Left colon (tissue), 2 donors: Measurements from ENCODE around the gene NCMAP. TPM values are rescaled to one million over a fixed set of nuclear protein-coding genes. Genes with fewer than 3 reads are reported as not detected.
"Not testable (repeated sequence)": the region's sequence is repeated elsewhere in the genome, so short reads cannot be mapped to it uniquely, and the experiment has no call there.

ENCODE experiments used
- ATAC-seq: fragments of 200-7000 bp; cut with Tn5 transposase; one replicate; pipeline ENCODE4 v1.9.1; 2020; ENCODE audit warnings: mild to moderate bottlenecking, moderate library complexity
- DNase-seq, 2 donors: peaks; one replicate each; pipeline ENCODE4 v3.0.0-alpha.2; 2020
- intact Hi-C, 2 donors: fragments of 100-400 bp; cut with DNase I in 1 of 2; cut with micrococcal nuclease in 1 of 2; formaldehyde crosslinking; loops; one replicate each; pipeline versions ENCODE4 v1.11.2 to v1.14.0; 2022; cut with DNase I, micrococcal nuclease
- long read RNA-seq: library from polyadenylated mRNA; unstranded; transcript quantifications from one replicate; pipeline ENCODE4 v2.0.0, GENCODE V29; 2021
- total RNA-seq, 2 donors: library from RNA; stranded (reverse); fragmentation: NEBNext Ultra II Directional; extraction: Animal tissue kit (Norgen Biotek cat#: 25700); gene quantifications; one replicate each; pipeline ENCODE4 v1.2.1, GENCODE V29; 2021
- donor health status: DM: no; HTN: no; CAD: no.
- donor health status: DM: yes; HTN: yes; CAD: no.

NCMAP gene
- total RNA-seq: 1 to 10 TPM; 1.2 to 2.2 TPM
- long read RNA-seq, partial matches to known transcripts: 0 of 6 reads
- long read RNA-seq, other reads (novel, unspliced or antisense): 3 of 6 reads

GRCh38 chr1:24555591-24556413, at the start of gene NCMAP:
TSS of gene NCMAP (plus strand) at chr1:24556087. CDS start at chr1:24595431, 39,344 bp downstream.
- DNase-seq (peak; percentile 64 to 77), ATAC-seq (peak; percentile 84)
- intact Hi-C loops: no loop called here

GRCh38 chr1:24506691-24507381, 49.1 kb upstream of the NCMAP start:
- DNase-seq (no peak), ATAC-seq (no peak)
- intact Hi-C loops: no loop called here

GRCh38 chr1:24507405-24507804, 48.5 kb upstream of the NCMAP start:
- intact Hi-C loops: no loop called here
- ATAC-seq: no peak
- DNase-seq: no peak

DNA sequence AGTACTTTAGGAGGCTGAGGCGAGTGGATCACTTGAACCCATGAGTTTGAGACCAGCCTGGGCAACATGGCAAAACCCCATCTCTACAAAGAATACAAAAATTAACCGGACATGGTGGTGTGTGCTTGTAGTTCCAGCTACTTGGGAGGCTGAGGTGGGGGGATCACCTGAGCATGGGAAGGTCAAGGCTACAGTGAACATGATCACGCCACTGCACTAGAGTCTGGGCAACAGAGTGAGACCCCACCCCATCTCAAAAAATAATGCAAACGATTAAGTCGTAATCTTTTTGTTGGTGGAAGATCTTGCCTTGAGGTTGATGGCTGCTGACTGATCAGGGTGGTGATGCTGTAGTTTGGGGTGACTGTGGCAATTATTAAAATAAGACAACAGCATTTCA, 47.0 kb upstream of the NCMAP start:
- DNase-seq: no peak
- ATAC-seq: no peak
- intact Hi-C loops: no loop called here

GRCh38 chr1:24513706-24514105, 42.2 kb upstream of the NCMAP start:
- intact Hi-C loops: no loop called here
- ATAC-seq (no peak), DNase-seq (no peak)

- ATAC-seq: no peak
Measured at GRCh38 chr1:24514946-24515345, 40.9 kb upstream of the NCMAP start.

GRCh38 chr1:24515671-24516209, 40.1 kb upstream of the NCMAP start:
- intact Hi-C loops, DNase-seq: not testable (repeated sequence)
- peak; percentile 32 for ATAC-seq

More at GRCh38 chr1:24514946-24515345, 40.9 kb upstream of the NCMAP start:
- no peak for DNase-seq
- intact Hi-C loops: no loop called here

DNA sequence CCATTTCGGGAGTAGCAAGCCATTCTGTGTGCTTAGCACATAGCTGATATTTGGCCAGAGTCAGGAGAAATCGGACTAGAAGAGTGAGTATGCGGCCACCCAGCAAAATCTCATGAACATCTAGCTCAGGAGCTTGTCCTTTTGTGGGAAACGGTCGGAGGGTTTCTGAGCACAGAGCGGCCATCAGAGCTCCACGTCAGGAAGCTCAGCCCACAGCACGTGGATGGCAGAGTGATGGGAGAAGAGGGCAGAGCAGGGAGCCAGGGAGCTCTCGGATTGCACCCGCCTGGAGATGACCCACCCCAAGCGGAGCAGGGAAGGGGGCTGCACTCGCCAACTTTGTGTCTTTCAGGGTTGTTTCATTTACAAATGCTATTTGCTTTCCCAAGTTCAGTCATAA, 39.4 kb upstream of the NCMAP start:
- intact Hi-C loops: no loop called here
- ATAC-seq: no peak
- DNase-seq: no peak

DNA sequence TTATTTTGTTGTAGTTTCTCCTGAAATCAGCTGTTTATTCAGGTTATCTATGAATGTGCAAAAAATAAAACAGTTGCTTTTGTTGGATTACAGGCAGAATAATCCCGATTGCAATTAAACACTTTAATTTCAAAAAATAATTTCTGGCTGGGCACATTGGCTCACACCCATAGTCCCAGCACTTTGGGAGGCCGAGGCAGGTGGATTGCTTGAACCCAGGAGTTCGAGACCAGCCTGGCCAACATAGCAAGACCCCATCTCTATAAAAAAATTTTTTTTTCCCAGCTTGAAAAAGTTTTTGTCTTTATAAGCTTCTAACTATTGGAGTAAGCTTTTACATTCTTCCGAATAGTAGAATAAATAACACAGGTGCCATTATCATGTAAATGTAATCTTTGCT, 38.0 kb upstream of the NCMAP start:
- DNase-seq (no peak), ATAC-seq (no peak)
- intact Hi-C loops: no loop called here

GRCh38 chr1:24520282-24520681, 35.6 kb upstream of the NCMAP start:
- ATAC-seq, intact Hi-C loops, DNase-seq: not testable (repeated sequence)

- DNase-seq (no peak), ATAC-seq (no peak)
- intact Hi-C loops: no loop called here
Measured at GRCh38 chr1:24525606-24526005, 30.3 kb upstream of the NCMAP start.

DNA sequence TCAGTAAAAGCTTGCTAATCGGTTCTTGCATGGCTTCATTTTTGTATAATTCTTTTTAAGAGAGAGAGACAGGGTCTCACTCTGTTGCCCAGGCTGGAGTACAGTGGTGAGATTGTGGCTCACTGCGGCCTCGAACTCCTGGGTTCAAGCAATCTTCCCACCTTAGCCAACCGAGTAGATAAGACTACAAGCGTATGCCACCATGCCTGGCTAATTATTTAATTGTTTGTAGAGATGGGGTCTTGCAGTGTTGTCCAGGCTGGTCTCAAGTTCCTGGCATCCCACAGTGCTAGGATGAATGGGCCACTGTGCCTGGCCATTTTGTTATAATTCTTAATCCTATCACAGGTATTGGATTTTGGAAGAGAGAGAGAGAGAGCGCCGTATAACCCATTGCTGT, 29.8 kb upstream of the NCMAP start:
- DNase-seq (no peak), ATAC-seq (no peak)
- intact Hi-C loops: no loop called here

DNA sequence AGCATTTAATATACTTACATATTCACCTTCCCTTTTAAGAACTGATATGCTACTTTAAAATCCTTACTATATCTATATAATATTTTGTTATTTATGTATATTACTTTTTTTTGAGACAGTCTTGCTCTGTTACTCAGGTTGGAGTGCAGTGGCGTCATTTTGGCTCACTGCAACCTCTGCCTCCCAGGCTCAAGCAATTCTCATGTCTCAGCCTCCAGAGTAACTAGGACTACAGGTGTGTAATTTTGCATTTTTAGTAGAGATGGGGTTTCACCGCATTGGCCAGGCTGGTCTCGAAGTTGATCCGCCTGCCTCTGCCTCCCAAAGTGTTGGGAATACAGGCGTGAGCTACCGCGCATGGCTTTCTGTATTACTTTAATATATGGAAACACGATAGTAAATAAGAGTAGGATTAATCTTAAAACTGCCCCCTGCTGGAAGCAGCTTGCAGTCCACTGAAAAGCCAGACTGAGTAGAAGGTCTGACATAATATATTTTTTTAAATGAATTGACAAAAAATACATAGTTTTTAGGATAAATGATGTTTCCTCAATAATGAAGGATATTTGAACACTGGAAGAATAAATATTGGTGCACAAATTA, 28.8 kb upstream of the NCMAP start:
- ATAC-seq (no peak), DNase-seq (no peak)
- intact Hi-C loops: no loop called here

GRCh38 chr1:24528744-24529143, 27.1 kb upstream of the NCMAP start:
- DNase-seq (no peak), ATAC-seq (no peak)
- intact Hi-C loops: no loop called here

GRCh38 chr1:24529292-24529691, 26.6 kb upstream of the NCMAP start:
- ATAC-seq, intact Hi-C loops, DNase-seq: not testable (repeated sequence)

GRCh38 chr1:24535021-24535424, 20.9 kb upstream of the NCMAP start:
- ATAC-seq: peak; percentile 21
- peak in 1 of 2 donors; percentile 54 for DNase-seq
- intact Hi-C loops: no loop called here

DNA sequence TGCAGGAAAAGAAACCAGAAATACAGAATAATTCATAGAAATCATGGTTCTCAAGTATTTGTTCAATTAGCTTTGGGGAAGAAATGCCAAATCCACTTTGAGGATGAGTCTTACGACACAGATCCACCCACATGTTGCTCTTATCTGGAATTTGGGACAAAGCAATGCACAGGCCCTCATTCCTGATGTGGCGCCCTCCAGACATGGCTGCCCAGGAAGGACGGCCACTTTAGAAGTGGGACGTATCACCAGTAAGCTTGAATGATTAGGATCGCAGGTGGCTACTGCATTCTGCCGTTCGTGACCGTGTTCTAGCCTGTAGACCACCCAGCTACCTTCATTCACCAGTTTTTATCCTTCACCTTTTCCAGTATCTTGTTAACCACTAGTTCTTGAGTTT, 20.1 kb upstream of the NCMAP start:
- DNase-seq: no peak
- ATAC-seq: no peak
- intact Hi-C loops: no loop called here

- peak; percentile 60 for ATAC-seq
- intact Hi-C loops: no loop called here
- peak; percentile 63 to 67 for DNase-seq
Measured at GRCh38 chr1:24536391-24536840, 19.5 kb upstream of the NCMAP start.
